Esophagus mucosa (tissue), 1 donor: ENCODE results near the gene CST6. TPM values are rescaled to one million over a fixed set of nuclear protein-coding genes. Genes with fewer than 3 reads are reported as not detected.

ENCODE experiments used
- ATAC-seq: fragments of 200-7000 bp; cut with Tn5 transposase; one replicate; pipeline ENCODE4 v1.9.1; 2020
- total RNA-seq: library from RNA; stranded (reverse); gene quantifications from one replicate; pipeline ENCODE4 v1.2.4, GENCODE V29; 2023
- donor health status: DM: yes; HTN: yes; CAD: no.

The CST6 gene, protein sequence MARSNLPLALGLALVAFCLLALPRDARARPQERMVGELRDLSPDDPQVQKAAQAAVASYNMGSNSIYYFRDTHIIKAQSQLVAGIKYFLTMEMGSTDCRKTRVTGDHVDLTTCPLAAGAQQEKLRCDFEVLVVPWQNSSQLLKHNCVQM
- total RNA-seq: 9.2 TPM

DNA sequence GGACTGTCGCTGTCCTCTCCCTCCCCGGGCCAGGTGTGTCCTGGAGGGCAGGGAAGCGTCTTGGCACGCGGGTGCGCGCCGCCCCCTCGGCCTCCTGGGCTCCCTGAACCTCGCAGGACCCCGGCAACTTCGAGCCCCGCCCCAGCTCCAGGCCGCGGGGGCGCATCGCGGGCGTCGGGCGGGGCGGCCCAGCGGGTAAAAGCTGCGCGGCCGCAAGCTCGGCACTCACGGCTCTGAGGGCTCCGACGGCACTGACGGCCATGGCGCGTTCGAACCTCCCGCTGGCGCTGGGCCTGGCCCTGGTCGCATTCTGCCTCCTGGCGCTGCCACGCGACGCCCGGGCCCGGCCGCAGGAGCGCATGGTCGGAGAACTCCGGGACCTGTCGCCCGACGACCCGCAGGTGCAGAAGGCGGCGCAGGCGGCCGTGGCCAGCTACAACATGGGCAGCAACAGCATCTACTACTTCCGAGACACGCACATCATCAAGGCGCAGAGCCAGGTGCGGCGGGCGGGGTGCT is at the start of gene CST6:
Gene CST6 (plus strand): TSS at position 224 of the 519 bp plus-strand sequence. CDS start 37 bp downstream, at position 261.
- peak; percentile 5 for ATAC-seq

GRCh38 chr11:65962141-65962564 is 49.7 kb upstream of the CST6 start:
- ATAC-seq: peak; percentile 15

DNA sequence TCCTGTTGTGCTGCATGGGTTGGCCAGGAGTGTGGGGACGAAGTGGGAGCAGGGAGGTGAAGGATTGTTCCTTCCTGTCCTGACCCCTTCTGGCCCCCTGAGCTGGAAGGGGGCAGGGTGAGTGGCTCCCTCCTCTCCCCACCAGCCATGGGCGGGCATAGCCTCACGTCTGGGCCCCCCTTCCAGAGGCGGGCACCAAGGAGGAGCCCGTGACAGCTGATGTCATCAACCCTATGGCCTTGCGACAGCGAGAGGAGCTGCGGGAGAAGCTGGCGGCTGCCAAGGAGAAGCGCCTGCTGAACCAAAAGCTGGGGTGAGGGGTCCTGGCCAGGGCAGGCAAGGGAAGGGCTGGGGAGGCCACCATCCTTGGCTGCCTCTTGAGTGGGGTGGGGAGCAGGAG is 46.9 kb upstream of the CST6 start:
- no peak for ATAC-seq

DNA sequence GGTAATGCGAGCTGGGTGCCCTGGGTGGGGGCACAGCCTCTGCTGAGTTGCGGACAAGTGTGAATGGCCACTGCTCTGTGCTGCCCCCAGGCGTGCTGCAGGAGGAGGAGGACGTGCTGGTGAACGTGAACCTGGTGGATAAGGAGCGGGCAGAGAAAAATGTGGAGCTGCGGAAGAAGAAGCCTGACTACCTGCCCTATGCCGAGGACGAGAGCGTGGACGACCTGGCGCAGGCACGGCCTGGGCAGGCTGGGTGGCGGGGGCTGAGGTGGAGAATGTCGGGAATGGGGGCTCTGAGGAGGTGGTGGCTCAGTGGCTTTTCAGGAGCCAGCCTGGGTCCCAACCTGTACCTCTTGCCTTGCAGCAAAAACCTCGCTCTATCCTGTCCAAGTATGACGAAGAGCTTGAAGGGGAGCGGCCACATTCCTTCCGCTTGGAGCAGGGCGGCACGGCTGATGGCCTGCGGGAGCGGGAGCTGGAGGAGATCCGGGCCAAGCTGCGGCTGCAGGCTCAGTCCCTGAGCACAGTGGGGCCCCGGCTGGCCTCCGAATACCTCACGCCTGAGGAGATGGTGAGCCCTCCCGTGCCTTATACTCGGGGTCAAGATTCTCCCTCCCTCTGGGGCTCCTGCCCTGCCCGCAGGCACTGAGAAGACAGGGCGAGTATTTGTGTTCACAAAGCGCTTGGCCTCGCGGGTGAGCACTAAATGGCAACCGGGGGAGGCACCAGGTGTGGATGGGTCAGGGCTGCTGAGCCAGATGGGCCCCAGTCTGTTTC is 45.6 kb upstream of the CST6 start:
- no peak for ATAC-seq

- ATAC-seq: no peak
Measured at GRCh38 chr11:65967329-65967934, 44.4 kb upstream of the CST6 start.

GRCh38 chr11:65968600-65969482 is 43.0 kb upstream of the CST6 start:
- ATAC-seq: peak; percentile 44

DNA sequence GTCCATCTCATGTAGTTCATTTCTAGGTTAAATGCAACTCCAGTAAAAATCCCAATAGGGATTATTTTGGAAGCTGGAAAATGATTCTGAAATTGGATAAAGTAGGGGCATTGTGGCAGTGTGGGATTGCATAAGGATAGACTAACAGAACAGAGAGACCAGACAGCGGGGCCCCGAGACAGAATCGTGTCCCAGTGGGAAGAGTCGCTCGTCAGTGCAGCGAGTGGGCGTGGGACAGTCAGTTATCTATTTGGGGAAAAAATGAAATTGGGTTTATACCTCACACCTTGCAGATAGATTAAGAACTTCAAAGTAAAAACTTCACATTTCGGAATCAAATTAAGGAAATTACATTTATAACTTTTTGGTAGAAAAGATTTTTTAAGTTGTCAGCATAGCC is 39.7 kb upstream of the CST6 start:
- no peak for ATAC-seq

- ATAC-seq: peak; percentile 89
Measured at GRCh38 chr11:65973439-65974110, 38.2 kb upstream of the CST6 start.

- ATAC-seq: no peak
Measured at GRCh38 chr11:65975771-65976170, 36.0 kb upstream of the CST6 start.

GRCh38 chr11:65976216-65977176 is 35.3 kb upstream of the CST6 start:
- ATAC-seq: no peak

DNA sequence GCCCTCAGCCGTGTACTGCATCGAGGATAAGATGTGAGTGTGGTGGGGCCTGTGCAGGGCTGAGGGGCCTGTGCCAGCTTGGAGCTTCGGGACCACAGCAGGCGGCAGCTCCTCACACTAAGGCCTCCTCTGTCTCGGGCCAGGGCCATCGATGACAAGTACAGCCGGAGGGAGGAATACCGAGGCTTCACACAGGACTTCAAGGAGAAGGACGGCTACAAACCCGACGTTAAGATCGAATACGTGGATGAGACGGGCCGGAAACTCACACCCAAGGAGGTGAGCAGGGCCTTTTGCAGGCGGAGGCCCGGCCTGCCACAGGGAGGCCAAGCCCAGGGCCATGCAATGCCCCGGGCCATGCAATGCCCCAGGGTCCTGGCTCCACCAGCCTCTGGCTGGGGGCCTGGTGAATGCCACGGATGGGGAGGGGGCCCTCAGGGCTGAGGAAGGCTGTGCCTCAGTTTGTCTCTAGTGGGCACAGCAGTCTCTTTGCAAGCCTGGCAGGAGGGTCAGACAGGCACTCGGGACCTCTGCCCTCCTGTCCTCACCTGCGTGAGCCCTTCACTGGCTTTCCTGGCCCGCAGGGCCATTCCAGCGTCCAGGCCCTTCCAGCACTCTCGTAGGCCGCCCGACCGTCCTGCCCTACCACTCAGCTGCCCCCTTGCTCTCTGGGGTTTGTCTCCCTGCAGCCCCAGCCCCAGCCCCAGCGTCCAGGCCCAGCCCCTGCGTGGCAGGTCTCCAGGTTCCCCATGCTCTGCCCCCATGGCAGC is 34.0 kb upstream of the CST6 start:
- no peak for ATAC-seq

DNA sequence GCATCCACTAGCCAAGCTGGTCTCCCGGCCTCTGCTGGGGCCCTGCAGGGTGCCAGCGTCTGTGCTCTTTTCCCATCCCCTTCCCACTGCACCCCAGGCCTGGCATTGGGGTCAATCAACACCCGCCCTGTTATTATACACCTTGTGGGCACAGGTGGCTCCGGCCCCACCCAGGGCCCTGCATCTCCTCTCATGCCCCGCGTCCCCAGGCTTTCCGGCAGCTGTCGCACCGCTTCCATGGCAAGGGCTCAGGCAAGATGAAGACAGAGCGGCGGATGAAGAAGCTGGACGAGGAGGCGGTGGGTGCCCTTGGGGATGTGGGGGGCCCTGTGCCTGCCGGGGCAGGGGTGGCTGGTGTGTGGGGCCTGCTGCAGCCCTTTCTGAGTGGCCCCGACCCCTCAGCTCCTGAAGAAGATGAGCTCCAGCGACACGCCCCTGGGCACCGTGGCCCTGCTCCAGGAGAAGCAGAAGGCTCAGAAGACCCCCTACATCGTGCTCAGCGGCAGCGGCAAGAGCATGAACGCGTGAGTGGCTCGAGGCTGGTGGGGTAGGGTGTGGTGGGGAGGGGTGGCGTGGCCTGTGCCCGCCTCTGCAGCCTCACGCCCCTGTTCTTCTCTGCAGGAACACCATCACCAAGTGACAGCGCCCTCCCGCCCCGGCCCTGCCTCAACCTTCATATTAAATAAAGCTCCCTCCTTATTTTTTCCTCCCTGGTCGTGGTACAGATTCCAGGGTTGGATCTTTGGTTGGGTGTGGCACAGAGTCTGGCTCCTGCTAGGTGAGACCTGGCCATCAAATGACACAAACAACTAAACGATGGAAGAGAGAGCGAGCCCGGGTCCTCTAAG is 33.2 kb upstream of the CST6 start:
- ATAC-seq: no peak

GRCh38 chr11:65979261-65979759 is 32.5 kb upstream of the CST6 start:
- ATAC-seq: no peak

DNA sequence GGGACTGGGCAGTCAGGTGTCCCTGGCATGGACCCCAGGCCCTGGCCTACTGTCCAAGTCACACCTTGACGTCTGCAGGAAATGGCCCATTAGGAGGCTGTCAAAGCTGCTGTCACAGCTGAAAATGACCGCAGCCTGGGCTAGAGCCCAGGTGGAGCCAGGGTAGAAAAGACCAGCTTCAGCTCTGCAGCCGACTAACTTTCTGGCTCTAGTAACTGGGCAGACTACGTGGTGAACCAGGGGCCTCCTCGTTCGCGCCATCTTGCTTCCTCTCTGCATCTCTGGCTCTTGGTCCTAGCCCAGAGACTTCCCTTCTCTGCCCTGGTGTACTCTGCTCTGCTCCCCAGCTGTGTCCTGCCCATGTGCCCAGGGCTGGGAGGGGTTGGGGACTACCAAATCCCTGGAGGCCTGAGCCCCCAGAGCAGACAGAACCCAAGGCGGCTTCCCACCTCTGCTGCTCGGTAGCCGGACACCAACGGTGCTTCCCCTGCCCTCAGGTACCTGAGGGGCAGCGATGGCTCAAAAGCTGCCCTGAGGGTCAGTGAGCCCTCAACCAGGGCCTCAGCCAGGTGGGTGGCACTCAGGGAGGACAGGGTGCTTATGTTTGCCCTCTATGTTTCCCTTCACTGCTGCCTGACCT is 30.6 kb upstream of the CST6 start:
- ATAC-seq: no peak

GRCh38 chr11:65981972-65982823 is 29.6 kb upstream of the CST6 start:
- ATAC-seq: peak; percentile 13

DNA sequence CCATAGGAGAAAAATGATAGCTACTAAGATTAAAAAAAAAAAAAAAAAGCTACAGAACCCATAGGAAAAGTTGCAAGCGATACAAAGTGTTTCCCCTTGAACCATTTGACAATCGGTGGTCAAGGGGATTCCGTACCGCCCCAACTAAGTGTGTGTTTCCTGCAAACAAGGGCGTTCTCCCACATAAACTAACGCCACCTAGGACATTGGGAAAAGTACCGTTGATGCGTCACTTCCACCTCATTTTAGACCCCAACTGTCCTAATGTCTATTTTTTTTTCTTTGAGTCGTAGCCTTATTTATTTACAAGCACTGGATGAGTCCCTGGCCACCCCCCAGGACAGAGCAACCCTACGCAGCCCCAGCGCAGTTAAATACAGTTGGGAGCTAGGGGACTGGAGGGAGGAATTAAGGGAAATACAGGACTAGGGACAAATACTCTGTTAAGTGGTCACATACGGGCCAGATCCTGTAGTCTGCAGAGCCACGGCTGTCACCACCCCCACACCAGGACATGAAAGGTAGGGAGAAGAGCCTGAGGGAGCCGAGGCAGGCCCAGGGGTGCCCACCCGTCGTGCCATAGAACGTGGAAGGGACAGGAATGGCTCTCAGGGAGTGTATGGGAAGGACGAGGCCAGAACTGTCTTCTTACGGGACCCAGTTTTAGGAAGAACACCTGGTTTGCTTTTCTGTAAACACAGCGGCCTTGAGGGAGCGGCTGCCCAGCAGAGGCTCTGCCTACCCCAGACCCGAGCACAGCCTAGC is 28.8 kb upstream of the CST6 start:
- no peak for ATAC-seq

DNA sequence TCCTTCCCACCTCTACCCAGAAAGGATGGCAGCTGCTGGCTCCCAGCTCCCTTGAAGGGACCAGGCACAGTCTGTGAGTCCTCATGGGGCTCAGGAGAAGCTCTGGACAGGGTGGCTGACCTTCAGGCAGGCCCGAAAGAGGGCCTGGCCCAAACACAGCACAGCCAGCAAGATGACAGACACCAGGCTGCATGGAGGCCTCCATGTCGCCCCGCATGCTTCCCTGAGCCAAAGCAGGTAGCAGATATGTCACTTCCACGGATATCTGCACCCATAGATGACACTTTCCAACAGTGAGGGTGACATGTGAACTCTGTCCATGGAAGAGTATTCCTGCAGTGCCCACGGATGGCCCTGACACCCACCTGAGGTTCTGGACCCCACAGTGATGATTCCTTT is 28.2 kb upstream of the CST6 start:
- no peak for ATAC-seq
